Fibroblast of skin of back (primary cell): Measurements from ENCODE around the gene STX19. TPM values are rescaled to one million over a fixed set of nuclear protein-coding genes. Genes with fewer than 3 reads are reported as not detected.
"Not testable (repeated sequence)": the region's sequence is repeated elsewhere in the genome, so short reads cannot be mapped to it uniquely, and the experiment has no call there.

Source experiments
- DNase-seq: peaks from one replicate; pipeline ENCODE4 v3.0.0-alpha.2; 2013
- polyA plus RNA-seq, 2 experiments: library from polyadenylated mRNA; unstranded; fragments of 120-200 nt; gene quantifications; one replicate each; pipeline ENCODE4 v1.2.1, GENCODE V29; 2013; ENCODE audit not compliant: insufficient read length in 2 of 2

The STX19 gene
- polyA plus RNA-seq (2013, experiment 1 of 2; ENCODE audit: insufficient read length): not detected
- polyA plus RNA-seq (2013, experiment 2 of 2; ENCODE audit: insufficient read length): not detected

- DNase-seq: no peak
These were observed at the start of gene STX19 for GRCh38 chr3:94028093-94028837. Gene STX19, minus strand, starts transcription at chr3:94028597. Its CDS starts 13,328 bp downstream, at chr3:94015269.

DNA sequence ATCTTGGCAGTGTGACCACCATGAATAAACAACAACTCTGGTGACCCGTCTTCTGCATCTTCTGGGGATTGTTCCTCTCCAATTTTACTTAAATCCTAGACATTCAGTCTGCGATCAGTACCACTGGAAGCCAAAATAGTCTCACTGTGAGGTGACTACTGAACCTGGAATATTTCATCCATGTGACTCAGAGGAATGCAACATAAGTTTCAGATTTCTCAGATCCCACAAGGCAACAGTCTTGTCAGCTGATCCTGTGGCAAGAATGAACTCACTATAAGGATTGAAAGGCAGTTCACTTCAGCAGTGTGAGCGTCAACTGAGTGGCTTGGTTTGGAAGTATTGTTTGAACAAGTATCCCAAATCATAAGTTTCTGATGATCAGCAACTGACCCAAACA is 47.7 kb upstream of the STX19 start:
- DNase-seq: peak; percentile 31

- DNase-seq: no peak
These were observed 43.4 kb upstream of the STX19 start for GRCh38 chr3:94071713-94072284.

- DNase-seq: no peak
These were observed 42.0 kb upstream of the STX19 start for GRCh38 chr3:94070341-94070911.

GRCh38 chr3:94069194-94069813 is 40.9 kb upstream of the STX19 start:
- DNase-seq: peak; percentile 34

- DNase-seq: peak; percentile 9
These were observed 38.4 kb upstream of the STX19 start for GRCh38 chr3:94066506-94067500.

DNA sequence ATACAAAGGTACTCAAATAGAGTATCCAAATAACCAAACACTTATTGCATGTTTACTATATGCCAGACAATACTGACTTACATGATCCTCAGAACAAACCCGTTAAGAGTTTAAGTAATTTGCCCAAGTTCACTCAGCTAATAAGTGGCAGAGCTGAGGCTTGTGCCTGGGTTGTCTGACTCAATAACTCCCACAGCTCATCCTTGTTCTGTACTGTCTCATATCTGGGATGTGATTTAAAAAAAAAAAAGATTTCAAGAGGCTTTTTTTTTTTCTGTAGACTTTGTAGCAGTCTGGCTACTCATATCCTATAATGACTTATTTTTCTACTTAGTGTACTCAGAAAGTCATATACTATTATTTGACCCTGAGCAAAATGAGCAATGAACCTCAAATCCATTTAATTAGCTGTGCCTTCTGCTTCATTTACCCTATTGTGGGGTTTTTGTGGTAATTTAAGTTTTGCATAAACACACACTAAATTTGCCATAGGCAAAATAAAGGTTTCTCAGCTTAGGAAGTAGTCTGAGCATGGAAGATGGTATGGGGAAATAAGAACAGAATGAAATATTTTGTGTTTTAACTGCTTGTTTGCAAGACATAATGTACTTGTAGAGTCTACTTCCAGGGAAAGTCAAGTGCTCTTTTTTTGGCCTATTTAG is 37.6 kb upstream of the STX19 start:
- no peak for DNase-seq

DNA sequence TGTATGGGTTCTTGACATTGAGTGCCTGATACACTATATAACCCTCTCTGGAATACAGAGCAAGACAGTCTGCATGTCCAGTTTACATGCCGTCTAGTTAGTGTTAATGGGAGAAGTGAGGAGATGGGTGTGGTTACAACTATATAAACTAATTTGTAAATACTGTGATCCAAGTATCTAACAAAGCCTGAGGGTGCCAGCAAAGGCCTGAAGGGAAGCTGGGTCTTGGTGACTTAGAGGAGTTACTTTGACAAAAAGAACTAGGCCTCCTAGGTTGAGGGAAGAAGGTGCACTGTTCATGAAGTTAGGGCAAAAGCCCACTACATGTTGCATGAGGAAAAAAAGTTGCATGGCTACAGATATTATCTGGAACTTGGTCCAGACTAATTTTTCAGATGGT is 36.7 kb upstream of the STX19 start:
- no peak for DNase-seq

GRCh38 chr3:94064243-94064860 is 36.0 kb upstream of the STX19 start:
- DNase-seq: no peak

GRCh38 chr3:94063496-94064119 is 35.2 kb upstream of the STX19 start:
- DNase-seq: peak; percentile 7

DNA sequence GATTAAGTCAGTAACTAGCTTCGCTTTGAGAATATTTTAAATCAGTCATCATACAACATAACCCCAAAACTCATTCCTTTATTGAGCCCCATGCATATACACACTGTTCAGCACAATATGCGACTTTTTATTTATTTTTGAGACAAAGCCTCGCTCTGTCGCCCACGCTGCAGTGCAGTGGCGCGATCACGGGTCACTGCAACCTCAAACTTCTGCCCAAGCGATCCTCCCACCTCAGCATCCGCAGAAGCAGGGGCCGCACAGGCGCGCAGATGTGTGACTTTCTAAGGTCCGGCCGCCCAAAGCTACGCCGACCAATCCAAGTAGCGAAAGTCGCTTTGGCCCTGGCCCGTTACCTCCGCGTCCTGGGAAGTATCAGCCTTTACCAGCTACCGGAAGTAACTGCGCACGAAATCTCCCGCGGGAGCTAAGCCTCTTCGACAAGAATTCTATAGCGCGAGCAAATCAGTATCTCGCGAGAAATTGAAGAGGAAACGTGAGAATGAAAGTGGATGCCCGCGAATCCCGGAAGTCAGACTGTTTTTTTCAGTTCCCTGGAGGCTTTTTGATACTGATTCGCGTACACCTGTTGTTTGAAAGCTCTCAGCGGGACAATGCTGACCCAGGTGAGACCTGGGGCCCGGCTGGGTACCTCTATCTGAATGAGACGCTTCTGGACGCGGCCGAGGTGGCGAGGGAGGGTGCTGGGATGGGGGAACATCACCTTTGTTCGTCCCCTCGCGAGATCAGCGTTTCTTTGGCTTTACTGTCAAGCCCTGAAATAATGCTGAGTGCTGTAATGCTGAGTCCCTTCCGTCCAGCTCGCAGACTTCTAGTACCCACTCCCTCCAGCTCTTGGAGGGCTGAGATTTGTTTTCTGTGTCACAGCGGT is 34.4 kb upstream of the STX19 start, which contains the start of the genes DHFR2 and NSUN3:
TSS of gene DHFR2 (minus strand) at position 404 of the 892 bp plus-strand sequence. CDS start 1,405 bp downstream, outside the sequence.
TSS of gene NSUN3 (plus strand) at position 549 of the 892 bp plus-strand sequence. CDS start at position 615, 66 bp downstream.
- peak; percentile 99 for DNase-seq

- no peak for DNase-seq
These were observed 32.9 kb upstream of the STX19 start for GRCh38 chr3:94061297-94061696.

DNA sequence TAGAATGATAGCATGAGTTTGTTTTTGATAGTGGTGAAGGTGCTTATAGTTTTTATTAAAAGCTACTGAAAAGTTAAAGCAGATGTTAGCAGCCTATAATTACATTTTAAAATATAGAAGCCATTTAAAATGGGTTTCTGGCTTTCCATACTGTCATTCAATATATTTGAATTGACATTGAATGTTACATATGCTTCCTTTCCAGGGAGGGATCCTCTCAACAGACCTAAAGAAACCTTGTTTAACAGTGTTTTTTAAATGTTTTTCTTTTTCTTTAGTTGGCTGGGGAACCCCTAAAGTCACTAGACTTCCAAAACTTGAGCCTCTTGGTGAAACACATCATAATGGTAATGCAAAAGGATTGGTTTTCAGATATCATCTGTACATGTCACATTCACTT is 22.1 kb upstream of the STX19 start:
- DNase-seq: no peak

GRCh38 chr3:94049267-94049666 is 20.9 kb upstream of the STX19 start:
- no peak for DNase-seq

GRCh38 chr3:94046533-94046932 is 18.1 kb upstream of the STX19 start:
- DNase-seq: no peak

- DNase-seq: not testable (repeated sequence)
These were observed 15.9 kb upstream of the STX19 start for GRCh38 chr3:94044100-94044936.

DNA sequence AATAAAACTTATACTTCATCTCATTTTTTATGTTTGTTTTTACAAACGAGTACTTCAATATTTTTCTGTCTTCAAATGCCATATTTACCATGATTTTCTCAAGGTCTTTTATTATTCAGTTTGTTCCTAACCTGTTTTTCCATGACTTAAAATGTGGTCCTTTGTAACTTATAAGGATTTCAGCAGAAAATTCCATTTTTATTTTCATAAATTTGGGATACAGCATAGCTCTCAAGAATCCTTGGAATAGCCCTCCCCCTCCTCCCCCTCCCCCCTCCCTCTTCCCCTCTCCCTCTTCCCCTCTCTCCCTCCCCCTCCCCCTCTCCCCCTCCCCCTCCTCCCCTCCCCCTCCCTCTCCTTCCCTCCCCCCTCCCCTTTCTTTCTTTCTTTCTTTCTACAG is 14.9 kb upstream of the STX19 start:
- DNase-seq: no peak

- DNase-seq: peak; percentile 57
These were observed 8.6 kb upstream of the STX19 start for GRCh38 chr3:94036909-94037507.
